DMS114 treated with DMSO at 0.1 percent for 48 hours (cell line): ENCODE results near the gene PTPRM.

Source experiments
- DNase-seq: peaks from one replicate; lab custom pipeline; 2025; ENCODE audit not compliant: unreplicated experiment; lab: John Stamatoyannopoulos, UW

Gene PTPRM

GRCh38 chr18:8081872-8082553, 514.9 kb downstream of the PTPRM start:
- no peak for DNase-seq

- no peak for DNase-seq
Observed at GRCh38 chr18:8084160-8084559, 517.0 kb downstream of the PTPRM start.

GRCh38 chr18:8088626-8089025, 521.5 kb downstream of the PTPRM start:
- no peak for DNase-seq

- DNase-seq = no peak
Observed at GRCh38 chr18:8091035-8091434, 523.9 kb downstream of the PTPRM start.

GRCh38 chr18:8095947-8096570, 528.9 kb downstream of the PTPRM start:
- no peak for DNase-seq

GRCh38 chr18:8097399-8097798, 530.3 kb downstream of the PTPRM start:
- DNase-seq = no peak

- no peak for DNase-seq
Observed at GRCh38 chr18:8097927-8098326, 530.8 kb downstream of the PTPRM start.

GRCh38 chr18:8106603-8107002, 539.5 kb downstream of the PTPRM start:
- DNase-seq = no peak

- DNase-seq = no peak
Observed at GRCh38 chr18:8107426-8107825, 540.3 kb downstream of the PTPRM start.

- no peak for DNase-seq
Observed at GRCh38 chr18:8114480-8114879, 547.4 kb downstream of the PTPRM start.

GRCh38 chr18:8116341-8117005, 549.4 kb downstream of the PTPRM start:
- no peak for DNase-seq

GRCh38 chr18:8117006-8117371, 549.9 kb downstream of the PTPRM start:
- no peak for DNase-seq

- DNase-seq = no peak
Observed at GRCh38 chr18:8121101-8121500, 554.0 kb downstream of the PTPRM start.

- DNase-seq = no peak
Observed at GRCh38 chr18:8121942-8122480, 554.9 kb downstream of the PTPRM start.

- DNase-seq = no peak
Observed at GRCh38 chr18:8124232-8125146, 557.4 kb downstream of the PTPRM start.

- no peak for DNase-seq
Observed at GRCh38 chr18:8130096-8130495, 563.0 kb downstream of the PTPRM start.

GRCh38 chr18:8133032-8133431, 565.9 kb downstream of the PTPRM start:
- no peak for DNase-seq

- DNase-seq = no peak
Observed at GRCh38 chr18:8133888-8134287, 566.8 kb downstream of the PTPRM start.

GRCh38 chr18:8139127-8139527, 572.0 kb downstream of the PTPRM start:
- DNase-seq = no peak

GRCh38 chr18:8139891-8140406, 572.8 kb downstream of the PTPRM start:
- no peak for DNase-seq
